Activated T-cell treated with anti-CD3 and anti-CD28 coated beads for 24 hours (primary cell): ENCODE measurements around the gene KRTAP4-1.
"Not testable (repeated sequence)": the region's sequence is repeated elsewhere in the genome, so short reads cannot be mapped to it uniquely, and the experiment has no call there.

Experiments used
- DNase-seq: peaks from one replicate; pipeline ENCODE4 v3.0.0-alpha.2; 2020; ENCODE audit warnings: low read depth

Gene KRTAP4-1

GRCh38 chr17:41171886-41172285 is 12.8 kb downstream of the KRTAP4-1 start:
- no peak for DNase-seq

- no peak for DNase-seq
These were observed 16.6 kb downstream of the KRTAP4-1 start, which contains the start of gene KRTAP4-3 for GRCh38 chr17:41168121-41168520. KRTAP4-3 (minus strand) TSS chr17:41168221; CDS start chr17:41168172, 49 bp downstream.

GRCh38 chr17:41167561-41167960 is 17.1 kb downstream of the KRTAP4-1 start:
- DNase-seq, result no peak

DNA sequence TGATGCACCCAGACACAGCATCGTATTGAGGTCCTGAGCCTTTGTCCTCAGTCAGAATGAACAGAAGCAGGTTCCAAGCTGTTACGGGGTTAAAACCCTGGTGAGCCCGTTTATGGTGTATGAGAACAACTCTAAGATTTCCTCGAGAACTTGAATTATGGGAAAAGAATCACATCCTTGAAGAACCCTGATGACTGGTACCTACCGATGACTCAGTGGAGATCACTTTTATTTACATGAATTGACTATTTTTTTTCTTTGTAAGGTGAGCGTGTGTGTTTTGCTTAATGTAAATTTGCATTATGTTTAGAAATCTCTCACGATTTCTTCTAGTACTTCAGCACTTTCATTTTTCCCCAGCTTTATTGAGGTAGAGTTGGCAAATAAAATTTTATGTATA is 20.9 kb downstream of the KRTAP4-1 start:
- no peak for DNase-seq

DNA sequence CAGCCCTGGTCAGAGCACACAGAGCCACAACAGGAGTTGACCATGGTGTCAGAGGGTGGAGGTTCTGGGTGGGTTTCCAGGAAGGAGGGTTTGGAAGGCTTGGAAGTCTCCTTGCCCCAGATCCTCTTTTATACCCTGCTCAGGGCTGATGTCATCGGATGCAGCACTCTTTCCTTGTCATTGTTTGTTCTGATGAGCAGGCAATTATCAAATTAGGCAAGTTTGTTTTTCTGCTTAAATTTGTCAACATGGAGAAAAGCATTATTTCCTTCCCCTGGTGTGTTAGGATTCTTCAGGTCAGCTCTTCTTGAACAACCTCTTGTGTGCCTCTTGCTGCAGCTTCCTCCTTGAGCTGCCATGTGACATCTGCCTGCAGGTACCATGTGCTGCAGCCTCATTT is 24.1 kb downstream of the KRTAP4-1 start, which contains the start of gene KRTAP4-4:
Gene KRTAP4-4 (minus strand): TSS at position 101 of the 400 bp plus-strand sequence. CDS start 57 bp downstream, at position 44.
- DNase-seq, result no peak

- not testable (repeated sequence) for DNase-seq
These were observed 24.5 kb downstream of the KRTAP4-1 start for GRCh38 chr17:41160190-41160589.

- no peak for DNase-seq
These were observed 30.9 kb downstream of the KRTAP4-1 start for GRCh38 chr17:41153856-41154255.

- no peak for DNase-seq
These were observed 33.2 kb downstream of the KRTAP4-1 start for GRCh38 chr17:41151525-41151924.

DNA sequence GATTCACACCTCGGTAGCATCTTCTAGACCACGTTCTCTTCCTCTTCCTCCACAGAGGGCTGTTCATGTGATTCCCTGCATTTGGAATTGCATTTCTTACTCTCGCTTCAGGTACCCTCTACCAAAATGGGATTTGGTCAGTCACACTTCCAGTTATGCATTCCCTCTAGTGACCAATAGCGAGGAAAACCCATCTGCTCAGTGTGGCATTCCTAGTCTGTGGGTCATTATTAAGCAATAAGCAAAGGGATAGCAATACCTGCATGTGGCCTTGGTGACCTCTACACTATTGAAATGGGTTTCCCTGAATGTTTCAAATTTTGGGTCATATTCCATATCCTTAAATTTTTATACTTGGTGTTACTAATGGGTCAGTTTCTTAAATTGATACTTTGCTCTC is 34.7 kb downstream of the KRTAP4-1 start:
- DNase-seq, result no peak

DNA sequence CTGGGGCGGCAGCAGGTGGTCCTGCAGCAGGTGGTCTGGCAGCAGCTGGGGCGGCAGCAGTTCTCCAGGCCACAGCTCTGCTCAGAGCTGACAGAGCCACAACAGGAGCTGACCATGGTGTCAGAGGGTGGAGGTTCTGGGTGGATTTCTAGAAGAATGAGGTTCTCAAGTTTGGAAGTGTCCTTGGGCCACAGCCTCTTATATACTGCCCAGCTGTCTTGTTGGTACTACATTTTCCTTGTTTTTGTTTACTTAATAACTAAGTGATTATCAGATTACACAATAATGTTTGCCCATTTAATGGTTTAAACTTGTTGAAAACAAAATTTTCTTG is 35.1 kb downstream of the KRTAP4-1 start, which contains the start of gene KRTAP4-5:
Gene KRTAP4-5 (minus strand): TSS at position 174 of the 334 bp plus-strand sequence. CDS start 58 bp downstream, at position 116.
- no peak for DNase-seq

DNA sequence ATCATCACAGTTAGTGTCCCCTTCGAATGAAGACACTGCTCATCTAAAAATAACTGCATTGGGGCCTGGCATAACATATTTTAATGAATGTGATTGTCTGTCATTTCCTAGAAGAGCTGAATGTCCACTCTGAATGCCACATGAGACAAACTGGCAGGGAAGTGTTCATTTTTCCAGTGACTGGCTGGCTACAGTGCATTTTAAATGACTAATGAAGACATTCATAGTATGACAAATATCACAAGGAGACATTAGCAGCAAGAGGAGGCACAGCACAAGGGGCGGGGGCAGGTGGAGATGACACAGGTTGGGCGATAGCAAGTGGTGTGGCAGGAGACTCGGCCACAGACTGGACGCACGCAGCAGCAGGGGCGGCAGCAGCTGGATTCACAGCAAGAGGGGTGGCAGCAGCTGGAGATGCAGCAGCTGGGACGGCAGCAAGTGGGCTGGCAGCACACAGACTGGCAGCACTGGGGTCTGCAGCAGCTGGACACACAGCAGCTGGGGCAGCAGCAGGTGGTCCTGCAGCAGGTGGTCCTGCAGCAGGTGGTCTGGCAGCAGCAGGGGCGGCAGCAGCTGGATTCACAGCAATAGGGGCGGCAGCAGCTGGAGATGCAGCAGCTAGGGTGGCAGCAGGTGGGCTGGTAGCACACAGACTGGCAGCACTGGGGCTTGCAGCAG is 35.6 kb downstream of the KRTAP4-1 start:
- not testable (repeated sequence) for DNase-seq

GRCh38 chr17:41147531-41148204 is 37.0 kb downstream of the KRTAP4-1 start:
- DNase-seq, result no peak

DNA sequence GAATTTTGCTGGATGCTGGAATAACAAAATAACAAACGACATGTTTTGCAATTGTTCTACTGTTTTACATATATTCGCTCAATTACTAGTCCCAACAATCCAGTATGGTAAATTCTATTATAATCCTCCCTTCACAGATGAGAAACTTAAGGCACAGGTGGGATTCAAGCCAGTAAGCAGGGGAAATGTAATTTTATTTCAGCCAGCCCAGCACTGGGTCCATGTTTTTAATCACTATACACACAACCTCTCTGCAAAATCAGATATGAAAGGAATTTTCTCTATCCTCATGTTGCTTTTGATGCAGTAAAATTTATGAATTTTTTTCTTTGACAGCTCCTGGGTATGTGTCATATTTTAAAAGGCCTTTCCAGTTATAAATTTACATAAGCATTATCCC is 39.5 kb downstream of the KRTAP4-1 start:
- DNase-seq, result no peak

- no peak for DNase-seq
These were observed 39.9 kb downstream of the KRTAP4-1 start for GRCh38 chr17:41144846-41145245.

- DNase-seq, result no peak
These were observed 43.4 kb downstream of the KRTAP4-1 start for GRCh38 chr17:41141361-41141760.

- DNase-seq, result no peak
These were observed 44.2 kb downstream of the KRTAP4-1 start, which contains the start of gene KRTAP4-6 for GRCh38 chr17:41140360-41141131. KRTAP4-6 (minus strand) TSS chr17:41140544; CDS start chr17:41140487, 57 bp downstream.

- DNase-seq, result not testable (repeated sequence)
These were observed 44.8 kb downstream of the KRTAP4-1 start for GRCh38 chr17:41139865-41140264.
